SU-DHL-6 (cell line): ENCODE results near the gene SEMG2.

ENCODE experiments used
- H2AFZ ChIP-seq: fragments of 200-600 bp; sonication (generic); 2 replicates; pipeline ENCODE4 v1.6.1; 2014; ENCODE audit warnings: low read depth, mild to moderate bottlenecking, moderate library complexity, mixed read lengths, antibody characterized with exemption, low read length; ENCODE audit not compliant: severe bottlenecking
- H3F3A ChIP-seq: fragments of 200-600 bp; shearing (Covaris generic); 2 replicates; pipeline ENCODE4 v1.6.0; 2016; ENCODE audit warnings: antibody characterized with exemption, mild to moderate bottlenecking; ENCODE audit not compliant: insufficient read depth
- H3K27ac ChIP-seq: fragments of 200-600 bp; sonication (generic); 2 replicates; pipeline ENCODE4 v1.5.1; 2016; ENCODE audit warnings: low read depth, mild to moderate bottlenecking, low read length, moderate library complexity, mixed read lengths
- H3K27me3 ChIP-seq: fragments of 200-600 bp; sonication (generic), shearing (Covaris generic); 2 replicates; pipeline ENCODE4 v1.6.0; 2014; ENCODE audit warnings: mild to moderate bottlenecking, low read length
- H3K36me3 ChIP-seq: fragments of 200-600 bp; sonication (generic); 2 replicates; pipeline ENCODE4 v1.6.1; 2014; ENCODE audit warnings: mild to moderate bottlenecking, low read length, mixed read lengths
- H3K4me2 ChIP-seq: fragments of 300-600, 200-600 bp; shearing (Covaris generic), sonication (generic); 2 replicates; pipeline ENCODE4 v1.6.0; 2014; ENCODE audit warnings: low read length, low read depth, mild to moderate bottlenecking; ENCODE audit not compliant: poor library complexity, severe bottlenecking
- H3K4me3 ChIP-seq: fragments of 200-600 bp; sonication (generic); 2 replicates; pipeline ENCODE4 v1.5.1; 2014; ENCODE audit warnings: antibody characterized with exemption, low read length, mild to moderate bottlenecking, mixed read lengths; ENCODE audit not compliant: insufficient read depth, poor library complexity, severe bottlenecking
- H3K79me2 ChIP-seq: fragments of 200-600 bp; sonication (generic); 2 replicates; pipeline ENCODE4 v1.6.1; 2014; ENCODE audit warnings: mild to moderate bottlenecking, low read length, moderate library complexity; ENCODE audit not compliant: insufficient read depth
- H3K9ac ChIP-seq: fragments of 200-600 bp; sonication (generic); 2 replicates; pipeline ENCODE4 v1.7.0; 2014; ENCODE audit warnings: mild to moderate bottlenecking, low read length
- H3K9me2 ChIP-seq: fragments of 200-600 bp; sonication (generic); replicated peaks from 2 replicates; pipeline ENCODE4 v1.6.1; 2014; ENCODE audit warnings: low read length; ENCODE audit not compliant: insufficient read depth
- H3K9me3 ChIP-seq: fragments of 200-600 bp; sonication (generic); 2 replicates; pipeline ENCODE4 v1.6.1; 2014; ENCODE audit warnings: low read length, mixed read lengths; ENCODE audit not compliant: insufficient read depth
- H4K20me1 ChIP-seq: fragments of 200-600 bp; sonication (generic); 2 replicates; pipeline ENCODE4 v1.6.1; 2014; ENCODE audit warnings: low read depth, mild to moderate bottlenecking, antibody characterized with exemption, low read length, moderate library complexity, mixed read lengths
- CTCF ChIP-seq: fragments of 200-600 bp; sonication (generic); IDR thresholded peaks from one replicate; pipeline ENCODE4 v1.5.1; 2017; ENCODE audit warnings: antibody characterized with exemption, mild to moderate bottlenecking, low read length, moderate library complexity; ENCODE audit not compliant: insufficient read depth, poor library complexity, severe bottlenecking
- EZH2phosphoT487 ChIP-seq: fragments of 200-600 bp; sonication (generic), shearing (Covaris generic); conservative IDR thresholded peaks from 2 replicates; pipeline ENCODE4 v1.6.1; 2018; ENCODE audit warnings: mild to moderate bottlenecking, antibody characterized with exemption, low read length, moderate library complexity, mixed read lengths

The SEMG2 gene

DNA sequence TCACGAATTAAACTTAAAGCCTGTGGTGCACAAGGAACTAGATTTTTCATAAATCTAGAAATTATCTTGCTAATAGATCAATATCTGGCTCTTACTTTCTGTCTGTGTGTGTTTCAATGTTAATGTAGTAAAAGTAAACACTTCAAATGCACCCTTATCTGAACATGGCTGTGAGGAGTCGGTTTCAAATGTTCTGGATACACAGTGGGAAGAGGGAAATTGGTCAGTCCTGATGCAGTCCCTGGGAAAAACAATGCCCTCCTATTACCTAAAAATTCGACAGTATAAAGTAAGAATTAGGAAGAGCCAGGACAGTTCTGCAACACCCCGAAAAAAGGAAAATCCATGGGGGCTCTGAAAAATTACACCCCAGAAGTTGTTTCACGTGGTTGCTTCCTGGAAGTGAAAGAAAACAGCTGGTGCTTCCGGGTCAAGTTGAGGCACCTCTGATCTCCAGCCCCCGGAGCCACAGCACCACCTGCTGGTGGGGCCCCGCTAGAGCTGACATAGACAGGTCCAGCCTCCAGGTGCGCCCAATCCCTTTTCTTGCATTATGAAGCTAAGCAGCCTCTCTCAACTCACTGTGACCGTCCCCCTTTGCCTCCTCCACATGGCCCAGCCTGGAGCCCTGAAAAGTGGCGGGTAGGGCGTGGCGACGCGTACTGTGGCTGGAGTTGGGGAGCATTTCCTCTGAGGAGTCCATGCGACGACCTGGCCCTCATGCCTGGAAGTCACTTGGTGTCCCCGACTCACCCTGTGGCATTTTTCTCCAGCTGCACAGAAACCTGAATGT, 8.3 kb downstream of the SEMG2 start:
- Histone ChIP-seq H3K9me2 (no peaks in the 10 kb centered on the region), H4K20me1 (no peaks in the 10 kb centered on the region), H2AFZ (peak overlapping the region; percentile 85), H3K4me2 (peak overlapping the region; percentile 16), H3F3A (no peaks in the 10 kb centered on the region), H3K4me3 (no peak overlapping the region), H3K27ac (no peak overlapping the region), H3K36me3 (no peaks in the 10 kb centered on the region), H3K79me2 (no peaks in the 10 kb centered on the region), H3K27me3 (no peaks in the 10 kb centered on the region), H3K9ac (no peak overlapping the region), H3K9me3 (no peaks in the 10 kb centered on the region)
- peak; percentile 55 for TF ChIP-seq CTCF
- TF ChIP-seq EZH2phosphoT487: no peak

DNA sequence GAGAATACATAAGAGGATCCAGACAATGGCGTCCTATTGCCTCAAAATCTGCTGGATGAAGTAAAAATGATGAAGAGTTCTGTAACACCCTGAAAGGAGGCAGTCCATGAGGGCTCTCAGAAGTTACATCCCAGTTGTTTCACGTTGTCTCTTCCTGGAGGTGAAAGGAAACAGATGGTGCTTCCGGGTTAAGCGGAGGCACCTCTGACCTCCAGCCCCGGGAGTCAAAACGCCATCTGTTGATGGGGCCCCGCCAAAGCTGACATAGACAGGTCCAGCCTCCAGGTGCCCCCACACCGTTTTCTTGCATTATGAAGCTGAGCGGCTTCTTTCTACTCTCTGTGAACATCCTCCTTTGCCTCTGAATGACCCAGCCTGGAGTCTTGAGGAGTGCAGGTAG, 9.5 kb downstream of the SEMG2 start:
- Histone ChIP-seq H3K4me3 (no peak overlapping the region), H3K27ac (no peak overlapping the region), H3K27me3 (no peaks in the 10 kb centered on the region), H2AFZ (no peak overlapping the region), H3K36me3 (no peaks in the 10 kb centered on the region), H3F3A (no peaks in the 10 kb centered on the region), H4K20me1 (no peaks in the 10 kb centered on the region), H3K79me2 (no peaks in the 10 kb centered on the region), H3K9ac (no peak overlapping the region), H3K9me3 (no peaks in the 10 kb centered on the region), H3K4me2 (no peak overlapping the region), H3K9me2 (no peaks in the 10 kb centered on the region)
- no peak for TF ChIP-seq EZH2phosphoT487
- TF ChIP-seq CTCF: no peak

DNA sequence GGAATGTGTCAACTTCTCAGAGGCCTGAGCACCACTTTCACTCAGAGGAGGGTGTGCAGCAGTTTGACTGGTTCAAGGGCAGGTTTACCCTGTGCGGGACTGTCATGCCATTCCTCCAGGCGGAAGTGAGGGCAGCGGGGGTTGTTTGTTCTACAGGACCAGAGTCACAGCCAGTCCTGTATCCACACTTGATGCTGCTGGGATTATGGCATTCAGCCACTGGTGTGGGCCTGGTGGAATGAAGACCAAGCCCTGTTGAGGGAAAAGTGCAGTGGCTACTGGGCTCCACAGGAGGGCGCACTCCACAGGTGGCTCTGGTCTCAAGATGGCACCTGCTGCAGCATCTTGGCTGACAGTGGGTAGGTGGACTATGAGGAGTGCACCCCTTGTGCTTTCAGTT, 14.8 kb downstream of the SEMG2 start:
- Histone ChIP-seq H3K9me2 (no peaks in the 10 kb centered on the region), H3K9ac (no peak overlapping the region), H2AFZ (no peak overlapping the region), H4K20me1 (no peaks in the 10 kb centered on the region), H3K27ac (no peak overlapping the region), H3F3A (no peaks in the 10 kb centered on the region), H3K4me2 (no peak overlapping the region), H3K36me3 (no peaks in the 10 kb centered on the region), H3K27me3 (no peaks in the 10 kb centered on the region), H3K79me2 (no peaks in the 10 kb centered on the region), H3K9me3 (no peaks in the 10 kb centered on the region), H3K4me3 (no peak overlapping the region)
- TF ChIP-seq CTCF (peak; percentile 26), EZH2phosphoT487 (no peak)
